Activated T-cell treated with anti-CD3 and anti-CD28 coated beads for 24 hours (primary cell): ENCODE results near the gene CYTH2.

Experiments
- DNase-seq: peaks from one replicate; pipeline ENCODE4 v3.0.0-alpha.2; 2020; ENCODE audit warnings: low read depth

Gene CYTH2

DNA sequence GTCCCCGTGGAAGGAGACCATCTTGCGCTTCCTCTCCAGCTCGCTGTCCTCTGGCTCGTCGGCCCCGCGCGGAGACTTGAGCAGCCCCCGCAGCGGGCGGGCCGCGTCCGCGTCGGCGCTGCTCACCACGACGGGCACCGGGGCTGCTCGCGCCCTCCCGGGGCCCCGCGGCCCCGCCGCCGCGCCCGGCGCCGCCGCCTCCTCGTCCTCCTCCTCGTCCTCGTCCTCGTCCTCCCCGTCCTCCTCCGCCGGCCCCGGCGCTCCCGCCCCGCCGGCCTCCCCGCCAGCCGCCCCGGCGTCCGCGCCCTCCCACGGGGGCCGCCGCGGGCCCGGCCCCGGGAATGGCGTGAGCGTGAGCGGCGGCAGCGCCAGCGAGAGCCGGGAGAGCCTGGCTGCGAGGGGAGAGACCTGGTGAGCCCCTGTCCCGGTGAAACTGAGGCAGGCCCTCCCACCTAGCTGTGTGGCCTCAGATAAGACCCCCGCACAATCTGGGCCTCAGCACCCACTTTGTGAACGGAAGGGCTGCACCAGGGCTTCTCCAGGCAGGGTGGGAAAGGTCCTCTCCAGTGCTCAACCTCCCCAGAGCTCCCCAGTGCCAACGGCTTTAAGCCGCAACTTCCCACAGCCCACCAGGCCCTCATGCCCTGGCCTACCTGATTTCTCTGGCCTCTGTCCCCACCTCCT lies 24.7 kb downstream of the CYTH2 start:
- DNase-seq: no peak

DNA sequence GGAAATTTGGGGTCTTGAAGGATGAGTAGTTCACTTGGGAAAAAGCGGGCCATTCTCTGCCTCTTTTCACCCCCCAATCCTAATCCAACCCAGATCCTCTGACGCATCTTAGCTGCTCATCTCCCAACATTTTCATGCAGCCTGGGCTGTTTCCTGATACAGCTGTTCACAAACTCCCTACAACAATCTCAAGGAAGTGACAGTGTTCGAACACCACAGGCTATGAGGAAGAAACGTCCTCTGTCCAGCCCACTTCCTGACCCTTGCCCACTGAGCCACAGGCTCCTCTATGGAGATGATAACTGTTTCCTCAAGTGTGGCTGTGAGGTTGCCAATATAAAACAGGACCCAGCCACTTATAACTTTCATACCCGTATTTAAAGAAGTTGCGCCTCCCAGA lies 26.2 kb downstream of the CYTH2 start:
- no peak for DNase-seq

GRCh38 chr19:48496959-48497727 lies 28.0 kb downstream of the CYTH2 start:
- no peak for DNase-seq

DNA sequence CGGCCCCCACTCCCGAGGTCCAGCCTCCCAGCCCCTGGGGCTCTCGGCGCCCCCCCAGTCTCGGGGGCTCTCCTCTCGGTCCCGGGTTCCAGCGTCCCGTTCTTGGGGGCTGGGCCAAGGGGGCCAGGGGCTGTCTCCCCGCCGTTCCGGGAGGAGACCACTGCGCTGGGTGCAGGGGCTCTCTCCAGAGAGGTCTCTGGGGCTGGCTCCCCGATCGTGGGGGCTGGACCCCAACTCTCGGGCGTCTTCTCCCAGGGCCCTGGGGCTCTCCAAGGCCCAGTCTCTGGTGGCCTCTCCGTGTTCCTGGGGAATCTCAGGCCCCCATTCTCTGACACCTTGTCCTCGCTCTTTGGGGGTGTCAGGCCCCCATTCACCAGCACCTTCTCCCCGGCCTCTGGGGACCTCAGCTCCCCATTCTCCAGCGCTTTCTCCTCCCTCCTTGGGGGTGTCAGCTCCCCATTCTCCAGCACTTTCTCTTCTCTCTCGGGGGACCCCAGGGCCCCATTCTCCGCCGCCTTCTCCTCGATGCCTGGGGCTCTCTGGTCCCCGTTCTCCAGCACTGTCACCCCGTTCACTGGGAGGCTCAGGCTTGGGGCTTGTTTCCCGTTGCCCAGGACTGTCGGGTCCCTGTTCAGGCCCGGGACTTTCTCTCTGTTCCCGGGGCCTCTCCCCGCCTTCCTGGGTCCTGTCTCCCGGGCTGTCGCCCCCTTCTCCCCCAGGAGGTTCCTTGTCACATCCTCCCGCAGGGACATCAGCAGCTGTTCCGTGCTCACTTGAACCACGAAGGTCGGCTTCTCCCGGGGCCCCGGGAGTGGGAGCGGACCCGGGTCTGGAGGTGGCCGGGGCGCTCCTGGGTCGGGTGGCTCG lies 28.8 kb downstream of the CYTH2 start:
- no peak for DNase-seq

DNA sequence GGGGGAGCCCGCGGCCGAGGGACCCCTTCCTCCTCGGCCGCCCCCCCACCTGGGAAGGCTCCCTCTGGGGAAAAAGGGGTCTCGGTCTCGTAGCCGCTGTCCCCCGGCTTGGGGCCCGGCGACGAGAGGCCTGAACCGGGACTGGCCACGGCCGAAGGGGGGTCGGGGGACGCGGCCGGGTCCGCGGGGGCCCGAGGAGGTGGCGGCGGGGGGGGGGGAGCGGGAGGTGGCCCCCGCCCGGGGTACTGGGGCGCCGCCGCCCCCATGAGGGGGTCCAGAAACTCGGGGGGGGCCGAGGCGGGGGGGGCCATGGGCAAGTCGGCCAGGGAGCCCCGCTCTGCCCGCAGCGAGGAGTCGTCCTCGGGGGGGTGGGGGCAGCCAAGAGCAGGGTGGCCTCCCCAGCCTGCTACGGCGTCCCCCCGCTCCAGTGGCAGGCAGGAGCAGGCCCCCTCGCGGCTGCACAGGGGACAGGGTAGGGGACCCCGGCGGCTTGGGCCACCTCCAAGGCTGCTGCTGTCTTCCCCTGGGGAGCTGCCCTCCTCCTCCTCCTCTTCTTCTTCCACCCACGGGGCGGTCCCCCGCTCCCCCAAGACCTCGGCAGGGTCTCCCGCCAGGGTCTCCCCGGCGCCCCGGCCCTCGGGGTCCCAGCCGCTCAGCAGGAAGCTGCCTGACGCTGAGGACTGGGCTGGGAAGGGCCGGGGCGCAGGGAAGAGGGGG lies 29.6 kb downstream of the CYTH2 start:
- no peak for DNase-seq

DNA sequence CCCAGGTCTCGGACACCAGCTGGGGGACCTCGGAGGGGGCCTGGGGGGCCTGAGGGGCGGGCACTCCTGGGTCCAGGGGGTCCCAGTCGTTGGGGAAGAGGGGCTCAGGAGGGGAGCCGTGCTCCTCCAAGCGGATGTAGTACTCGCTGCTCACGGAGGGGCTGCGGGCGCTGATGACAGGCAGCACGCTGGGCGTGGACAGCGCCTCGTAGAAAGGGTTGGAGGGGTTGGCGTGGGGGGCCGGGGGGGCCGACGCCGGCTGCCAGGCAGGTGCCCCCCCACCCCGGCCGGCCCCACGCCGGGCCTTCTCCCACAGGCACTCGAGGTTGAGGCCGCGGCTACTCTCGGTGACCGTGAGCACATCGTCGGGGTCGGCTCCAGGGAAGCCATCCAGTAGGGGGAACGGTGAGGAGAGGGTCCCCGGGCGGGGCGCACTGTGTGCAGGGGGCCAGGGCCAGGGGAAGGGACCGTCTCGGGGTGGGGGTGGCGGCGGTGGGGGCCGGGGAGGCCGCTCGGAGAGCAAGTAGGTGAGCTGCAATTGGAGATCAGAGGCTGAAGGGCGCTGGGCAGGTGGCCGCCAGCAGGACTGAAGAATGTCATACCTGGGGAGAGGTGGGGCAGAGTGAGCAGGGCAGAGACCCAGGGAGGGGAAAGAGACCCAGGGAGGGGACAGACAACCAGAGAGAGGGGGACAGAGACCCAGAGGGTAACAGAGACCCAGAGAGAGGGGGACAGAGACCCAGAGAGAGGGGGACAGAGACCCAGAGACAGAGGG lies 30.3 kb downstream of the CYTH2 start:
- no peak for DNase-seq

DNA sequence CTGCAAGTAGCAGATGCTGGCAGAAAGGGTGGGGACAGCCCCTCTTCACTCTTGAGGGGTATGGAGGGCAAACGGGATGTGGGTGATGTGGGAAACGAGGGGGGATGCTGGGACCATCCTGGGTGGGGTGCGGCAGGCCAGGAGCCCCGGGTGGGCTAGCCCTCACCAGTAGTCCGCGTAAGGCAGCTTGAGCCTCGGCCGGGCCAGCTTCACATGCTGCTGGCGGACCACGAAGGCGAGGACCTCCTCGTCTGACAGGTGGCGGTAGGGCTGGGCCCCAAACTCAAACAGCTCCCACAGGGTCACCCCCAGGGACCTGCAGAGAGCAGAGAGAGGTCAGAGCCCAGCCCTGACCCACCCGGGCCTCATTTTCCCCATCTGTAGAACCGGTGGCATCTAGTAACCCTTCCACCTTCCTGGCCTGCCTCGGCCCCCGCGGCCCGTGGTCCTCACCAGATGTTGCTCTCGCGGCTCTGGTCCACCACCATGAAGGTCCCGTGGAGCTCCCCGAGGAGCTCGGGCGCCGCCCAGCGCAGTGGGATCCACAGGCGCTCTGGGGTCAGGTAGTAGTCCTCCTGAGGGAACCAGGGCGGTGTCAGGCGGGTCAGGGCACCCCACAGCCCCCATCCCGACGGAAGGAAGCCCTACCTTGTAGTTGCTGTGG lies 31.8 kb downstream of the CYTH2 start:
- DNase-seq: no peak

- DNase-seq: peak; percentile 46
These were observed 32.6 kb downstream of the CYTH2 start for GRCh38 chr19:48501494-48502349.

DNA sequence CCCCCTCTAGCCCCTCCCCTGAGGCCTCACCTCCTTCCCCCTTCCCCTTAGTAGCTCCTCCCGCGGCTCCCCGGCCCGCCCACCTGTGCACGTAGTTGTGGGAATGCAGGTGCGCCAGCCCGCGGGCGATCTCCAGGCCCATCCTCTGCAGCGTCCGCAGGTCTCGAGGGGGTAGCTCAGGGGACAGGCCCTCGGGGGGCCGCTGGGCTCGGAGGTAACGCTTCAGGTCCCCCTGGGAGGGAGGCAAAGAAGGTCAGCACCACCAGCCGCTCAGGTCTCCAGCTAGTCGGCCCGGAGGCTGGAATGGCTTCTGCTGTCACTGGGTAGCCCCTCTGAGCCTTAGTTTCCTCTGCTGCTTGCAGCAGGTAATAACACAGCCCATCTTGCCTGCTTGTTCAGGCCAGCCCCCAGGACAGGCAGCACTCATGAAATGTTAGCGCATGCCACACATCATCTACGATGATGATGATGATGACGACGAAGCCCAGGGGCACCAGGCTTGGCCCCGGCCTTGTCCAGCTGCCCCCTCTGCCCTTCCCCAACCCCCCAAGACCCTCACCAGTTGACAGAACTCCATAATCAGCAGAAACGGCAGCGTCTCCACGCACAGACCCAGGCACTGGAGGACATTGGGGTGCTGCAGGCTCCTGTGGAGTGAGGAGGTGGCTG lies 33.3 kb downstream of the CYTH2 start:
- DNase-seq: no peak

DNA sequence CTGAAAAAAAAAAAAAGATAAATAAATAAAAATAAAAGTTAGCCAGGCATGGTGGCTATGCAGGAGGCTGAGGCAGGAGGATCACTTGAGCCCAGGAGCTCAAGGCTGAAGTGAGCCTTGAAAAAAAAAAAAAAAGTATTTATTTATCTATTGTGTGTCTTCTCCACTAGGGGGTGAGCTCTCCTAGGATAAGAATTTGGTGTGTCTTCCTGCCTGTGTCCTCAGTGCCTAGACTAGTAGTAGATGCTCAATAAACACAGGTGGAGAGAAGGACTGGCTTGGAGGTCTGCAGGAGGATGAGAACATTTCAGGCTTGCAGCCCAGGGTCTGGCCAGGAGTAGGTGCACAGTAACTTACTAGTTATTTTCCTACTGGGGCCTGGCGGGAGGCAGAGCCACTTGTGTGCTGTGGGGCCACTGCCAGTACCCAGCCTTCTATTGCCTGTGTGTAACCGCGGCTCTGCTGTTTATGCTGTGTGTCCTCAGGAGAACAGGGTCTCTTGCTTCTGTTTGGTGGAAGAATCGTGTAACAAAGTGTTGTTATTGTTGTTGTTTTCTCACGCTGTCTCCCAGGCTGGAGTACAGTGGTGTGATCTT lies 37.1 kb downstream of the CYTH2 start:
- no peak for DNase-seq

- no peak for DNase-seq
These were observed 38.8 kb downstream of the CYTH2 start for GRCh38 chr19:48507911-48508439.

DNA sequence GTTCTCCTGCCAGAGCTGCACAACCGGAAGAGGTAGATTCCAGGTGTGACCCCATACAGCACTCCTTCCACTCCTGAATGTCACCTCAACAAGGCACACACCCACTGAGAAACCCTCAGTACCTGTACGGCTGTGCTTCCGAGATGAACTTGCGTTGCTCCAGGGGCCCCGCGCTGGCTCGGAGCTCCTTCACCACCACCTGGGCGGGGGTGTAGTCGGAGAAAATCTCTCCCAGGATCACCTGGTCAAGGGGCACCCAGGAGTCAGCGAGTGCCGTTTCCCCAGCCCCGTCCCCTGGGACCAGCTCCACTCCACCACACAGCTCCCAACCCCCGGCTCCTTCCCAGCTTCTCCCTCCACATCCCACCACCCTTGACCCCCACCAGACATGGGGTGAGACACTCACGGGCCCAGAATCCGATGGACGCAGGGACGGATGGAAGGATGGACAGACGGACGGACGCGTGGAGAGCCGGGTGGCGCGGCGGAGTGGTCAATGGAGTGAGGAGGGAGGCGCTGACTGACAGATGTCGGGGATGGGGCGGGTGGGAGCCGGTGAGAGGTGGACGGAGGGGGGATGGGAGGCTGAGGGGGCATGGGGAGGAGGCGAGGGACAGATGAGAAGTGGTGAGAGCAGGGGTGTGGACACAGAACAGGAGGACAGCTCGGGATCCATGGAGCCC lies 39.7 kb downstream of the CYTH2 start:
- no peak for DNase-seq

DNA sequence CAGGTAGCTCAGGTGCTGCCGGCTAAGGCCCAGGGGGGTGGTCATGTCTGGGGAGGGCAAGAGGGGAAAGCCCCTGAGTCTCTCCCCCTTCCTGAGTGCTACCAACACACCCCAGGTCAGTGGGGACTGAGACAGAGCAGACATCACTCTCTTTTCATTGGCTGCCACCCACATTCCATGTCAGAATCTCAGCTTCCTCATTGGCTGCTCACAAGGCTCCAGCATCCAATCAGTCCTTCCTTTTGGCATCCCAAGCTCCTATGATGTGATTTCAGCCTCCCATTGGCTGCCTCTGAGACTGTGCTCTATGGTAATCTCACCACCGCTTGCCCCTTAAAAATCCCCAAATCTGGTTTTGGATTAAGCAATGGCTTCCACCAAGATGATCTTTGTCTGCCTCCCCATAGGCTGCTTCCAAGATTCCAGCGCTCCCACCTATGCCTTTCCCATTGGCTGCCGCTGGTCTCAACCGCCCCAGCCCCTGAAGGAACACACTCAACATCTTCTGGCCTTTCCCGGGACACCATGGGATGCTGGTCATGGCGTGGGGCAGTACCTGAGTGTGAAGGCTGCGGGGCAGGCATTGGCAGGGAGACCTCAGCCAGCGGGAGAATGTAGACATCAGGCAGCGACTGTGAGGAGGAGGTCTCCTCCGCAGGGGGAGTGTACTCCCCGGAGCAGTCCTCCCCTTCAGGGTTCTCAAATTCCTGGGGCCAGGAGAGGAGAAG lies 40.5 kb downstream of the CYTH2 start:
- DNase-seq: no peak

GRCh38 chr19:48510421-48511268 lies 41.5 kb downstream of the CYTH2 start:
- peak; percentile 70 for DNase-seq

- no peak for DNase-seq
These were observed 42.2 kb downstream of the CYTH2 start for GRCh38 chr19:48511321-48511731.

DNA sequence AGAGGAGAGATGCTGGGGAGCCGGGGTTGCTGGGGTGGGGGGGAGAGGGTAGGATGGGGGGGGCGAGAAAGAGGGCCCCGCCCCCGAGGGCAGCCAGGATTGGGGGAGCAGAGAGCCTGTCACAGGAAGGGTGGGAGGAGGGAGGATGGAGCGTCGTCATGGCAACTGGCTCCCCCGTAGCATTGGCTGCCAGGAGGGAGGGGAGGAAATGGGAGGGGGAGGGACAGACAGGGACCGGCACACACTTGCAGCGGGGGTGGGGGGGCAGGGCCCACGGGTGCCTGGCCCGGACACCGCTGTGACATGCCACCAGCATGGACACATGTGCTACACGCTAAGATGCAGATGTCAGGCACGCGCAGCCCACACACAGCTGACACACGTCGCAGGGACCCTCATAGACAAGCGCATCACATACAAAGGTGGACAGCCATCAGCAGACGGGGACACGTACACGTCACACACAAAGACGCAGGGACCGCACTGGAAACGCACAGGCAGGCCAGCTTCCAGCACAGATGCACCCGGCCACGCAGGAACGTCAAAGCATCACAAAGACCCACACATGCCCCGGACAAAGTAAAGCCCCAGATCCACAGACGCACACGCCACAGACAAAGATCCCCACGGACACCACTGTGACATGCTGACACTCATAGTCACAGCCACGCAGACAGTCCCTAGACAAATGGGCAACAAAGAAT lies 42.8 kb downstream of the CYTH2 start, which contains the start of gene LMTK3:
LMTK3 (minus strand) TSS at position 36 of the 704 bp plus-strand sequence. CDS start 259 bp downstream, outside the sequence.
- peak; percentile 66 for DNase-seq
